Effector CD4-positive, alpha-beta T cell (primary cell): ENCODE measurements around the gene ANXA4.
"Not testable (repeated sequence)": the region's sequence is repeated elsewhere in the genome, so short reads cannot be mapped to it uniquely, and the experiment has no call there.

Experiments used
- DNase-seq: peaks from one replicate; pipeline ENCODE4 v3.0.0-alpha.2; 2020

ANXA4 gene

GRCh38 chr2:69811591-69811990, 69.7 kb downstream of the ANXA4 start:
- no peak for DNase-seq

GRCh38 chr2:69815717-69816116, 73.8 kb downstream of the ANXA4 start:
- DNase-seq: no peak

GRCh38 chr2:69816923-69817542, 75.1 kb downstream of the ANXA4 start:
- DNase-seq: peak; percentile 64

GRCh38 chr2:69817729-69818501, 76.0 kb downstream of the ANXA4 start:
- DNase-seq: no peak

- no peak for DNase-seq
These were observed 86.0 kb downstream of the ANXA4 start for GRCh38 chr2:69827796-69828540.

- no peak for DNase-seq
These were observed 87.0 kb downstream of the ANXA4 start for GRCh38 chr2:69828938-69829255.

GRCh38 chr2:69829256-69830044, 87.5 kb downstream of the ANXA4 start, which contains the start of gene GMCL1:
Gene GMCL1 (plus strand): TSS chr2:69829660. CDS start chr2:69829893, 233 bp downstream.
- DNase-seq: peak; percentile 98

- DNase-seq: peak; percentile 26
These were observed 88.3 kb downstream of the ANXA4 start for GRCh38 chr2:69830045-69830905.

- not testable (repeated sequence) for DNase-seq
These were observed 88.9 kb downstream of the ANXA4 start for GRCh38 chr2:69830906-69831241.

- no peak for DNase-seq
These were observed 89.5 kb downstream of the ANXA4 start for GRCh38 chr2:69831354-69831905.

- no peak for DNase-seq
These were observed 91.8 kb downstream of the ANXA4 start for GRCh38 chr2:69833752-69834151.

GRCh38 chr2:69835666-69836065, 93.7 kb downstream of the ANXA4 start:
- no peak for DNase-seq

GRCh38 chr2:69836316-69836715, 94.4 kb downstream of the ANXA4 start:
- DNase-seq: no peak

- no peak for DNase-seq
These were observed 95.6 kb downstream of the ANXA4 start for GRCh38 chr2:69837533-69837932.

- no peak for DNase-seq
These were observed 102.1 kb downstream of the ANXA4 start for GRCh38 chr2:69843993-69844392.

GRCh38 chr2:69844560-69844959, 102.6 kb downstream of the ANXA4 start:
- no peak for DNase-seq

- no peak for DNase-seq
These were observed 104.5 kb downstream of the ANXA4 start for GRCh38 chr2:69846182-69847067.

- DNase-seq: no peak
These were observed 105.3 kb downstream of the ANXA4 start for GRCh38 chr2:69847068-69847828.

- DNase-seq: no peak
These were observed 106.4 kb downstream of the ANXA4 start for GRCh38 chr2:69848186-69848790.
